Stimulated activated effector memory CD8-positive, alpha-beta T cell treated with anti-CD3 and anti-CD28 coated beads, Interleukin-12 subunit alpha, Interleukin-12 subunit beta, amount 100 ng/mL, for 72 hours (primary cell): ENCODE results near the gene VGF.
"Not testable (repeated sequence)": the region's sequence is repeated elsewhere in the genome, so short reads cannot be mapped to it uniquely, and the experiment has no call there.

ENCODE experiments used
- ATAC-seq: fragments of 150-1000 bp; cut with Tn5 transposase; 2 replicates; pipeline ENCODE4 v1.10.0; 2021
- DNase-seq, 2 donors: peaks; one replicate each; pipeline ENCODE4 v3.0.0; 2021 to 2022; ENCODE audit warnings: low spot score in 2 of 2
- H3K27ac Mint-ChIP-seq: one replicate; pipeline ENCODE4 v1.8.0; 2022; ENCODE audit warnings: mild to moderate bottlenecking, mixed read lengths
- H3K36me3 Mint-ChIP-seq: one replicate; pipeline ENCODE4 v1.8.0; 2022; ENCODE audit warnings: mild to moderate bottlenecking, mixed read lengths
- H3K4me1 Mint-ChIP-seq: one replicate; pipeline ENCODE4 v1.8.0; 2022; ENCODE audit warnings: mixed read lengths
- H3K4me3 Mint-ChIP-seq: one replicate; pipeline ENCODE4 v1.8.0; 2022; ENCODE audit warnings: mild to moderate bottlenecking, mixed read lengths
- H3K9me3 Mint-ChIP-seq: one replicate; pipeline ENCODE4 v1.8.0; 2022; ENCODE audit warnings: mixed read lengths

The VGF gene

DNA sequence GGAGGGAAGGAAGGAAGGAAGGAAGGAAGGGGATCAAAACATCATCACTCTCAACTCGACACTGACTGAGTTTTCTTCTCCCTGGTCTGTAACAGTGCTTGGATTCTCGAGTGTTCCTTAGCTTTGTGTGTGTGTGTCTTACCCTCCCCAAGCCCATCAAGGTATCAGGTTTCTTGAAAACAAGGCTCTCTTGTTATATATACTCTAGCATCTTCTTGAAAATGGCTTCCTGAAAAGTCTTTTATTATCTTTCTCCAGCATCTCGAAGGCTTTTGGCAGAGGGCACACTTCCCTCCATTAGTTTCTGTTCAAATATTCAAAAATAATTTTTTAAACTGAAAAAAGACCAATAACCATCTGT, 25.1 kb downstream of the VGF start:
- Mint-ChIP-seq H3K36me3 (no peaks in the 10 kb centered on the region), H3K9me3 (no peaks in the 10 kb centered on the region), H3K27ac (no peak overlapping the region), H3K4me3 (no peak overlapping the region), H3K4me1 (peaks cover 44% of the 10 kb centered on the region)
- ATAC-seq: no peak
- no peak for DNase-seq

DNA sequence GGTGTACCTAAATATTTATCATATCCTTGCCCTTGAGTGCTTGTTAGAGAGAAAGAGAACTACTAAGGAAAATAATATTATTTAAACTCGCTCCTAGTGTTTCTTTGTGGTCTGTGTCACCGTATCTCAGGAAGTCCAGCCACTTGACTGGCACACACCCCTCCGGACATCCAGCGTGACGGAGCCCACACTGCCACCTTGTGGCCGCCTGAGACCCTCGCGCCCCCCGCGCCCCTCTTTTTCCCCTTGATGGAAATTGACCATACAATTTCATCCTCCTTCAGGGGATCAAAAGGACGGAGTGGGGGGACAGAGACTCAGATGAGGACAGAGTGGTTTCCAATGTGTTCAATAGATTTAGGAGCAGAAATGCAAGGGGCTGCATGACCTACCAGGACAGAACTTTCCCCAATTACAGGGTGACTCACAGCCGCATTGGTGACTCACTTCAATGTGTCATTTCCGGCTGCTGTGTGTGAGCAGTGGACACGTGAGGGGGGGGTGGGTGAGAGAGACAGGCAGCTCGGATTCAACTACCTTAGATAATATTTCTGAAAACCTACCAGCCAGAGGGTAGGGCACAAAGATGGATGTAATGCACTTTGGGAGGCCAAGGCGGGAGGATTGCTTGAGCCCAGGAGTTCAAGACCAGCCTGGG, 27.0 kb downstream of the VGF start:
- H3K36me3 Mint-ChIP-seq: no peaks in the 10 kb centered on the region
- peak overlapping the region; percentile 76 for H3K27ac Mint-ChIP-seq
- H3K4me1 Mint-ChIP-seq: peaks cover 46% of the 10 kb centered on the region
- H3K4me3 Mint-ChIP-seq: peak overlapping the region; percentile 40
- ATAC-seq (peak; percentile 93), DNase-seq (peak; percentile 34 to 82)
- H3K9me3 Mint-ChIP-seq: no peaks in the 10 kb centered on the region

DNA sequence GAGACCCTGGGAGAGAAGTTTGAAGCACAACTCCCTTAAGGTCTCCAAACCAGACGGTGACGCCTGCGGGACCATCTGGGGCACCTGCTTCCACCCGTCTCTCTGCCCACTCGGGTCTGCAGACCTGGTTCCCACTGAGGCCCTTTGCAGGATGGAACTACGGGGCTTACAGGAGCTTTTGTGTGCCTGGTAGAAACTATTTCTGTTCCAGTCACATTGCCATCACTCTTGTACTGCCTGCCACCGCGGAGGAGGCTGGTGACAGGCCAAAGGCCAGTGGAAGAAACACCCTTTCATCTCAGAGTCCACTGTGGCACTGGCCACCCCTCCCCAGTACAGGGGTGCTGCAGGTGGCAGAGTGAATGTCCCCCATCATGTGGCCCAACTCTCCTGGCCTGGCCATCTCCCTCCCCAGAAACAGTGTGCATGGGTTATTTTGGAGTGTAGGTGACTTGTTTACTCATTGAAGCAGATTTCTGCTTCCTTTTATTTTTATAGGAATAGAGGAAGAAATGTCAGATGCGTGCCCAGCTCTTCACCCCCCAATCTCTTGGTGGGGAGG, 27.6 kb downstream of the VGF start:
- Mint-ChIP-seq H3K27ac (peak overlapping the region; percentile 76), H3K36me3 (no peaks in the 10 kb centered on the region), H3K4me3 (peak overlapping the region; percentile 40), H3K9me3 (no peaks in the 10 kb centered on the region), H3K4me1 (peaks cover 44% of the 10 kb centered on the region)
- ATAC-seq: no peak
- DNase-seq: peak in 1 of 2 donors; percentile 51

DNA sequence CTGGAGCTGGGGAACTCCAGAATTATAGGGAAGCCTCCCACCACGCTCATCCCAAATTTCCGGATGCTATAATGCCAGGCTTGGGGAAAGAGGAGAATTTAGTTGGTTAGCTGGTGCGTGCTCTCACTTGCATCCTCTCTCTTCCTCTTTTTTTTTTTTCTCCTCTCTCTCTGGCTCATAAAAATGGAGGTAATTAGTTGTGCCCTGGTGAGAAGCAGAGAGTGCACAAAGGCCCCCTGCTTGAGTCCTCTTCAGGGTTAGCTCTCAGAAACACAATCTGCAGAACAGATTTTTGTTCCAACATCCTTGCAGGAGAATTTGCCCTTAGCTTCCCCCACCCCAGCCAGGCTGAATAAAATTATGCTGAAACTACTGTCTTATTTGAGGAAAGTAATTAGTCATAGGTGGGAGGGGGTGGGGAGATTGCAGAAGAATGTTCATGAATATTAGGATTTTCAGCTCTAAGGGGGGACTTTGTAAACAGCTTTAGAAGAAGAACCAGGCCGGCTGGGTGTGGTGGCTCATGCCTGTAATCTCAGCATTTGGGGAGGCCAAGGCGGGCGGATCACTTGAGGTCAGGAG, 30.9 kb downstream of the VGF start:
- no peak for DNase-seq

DNA sequence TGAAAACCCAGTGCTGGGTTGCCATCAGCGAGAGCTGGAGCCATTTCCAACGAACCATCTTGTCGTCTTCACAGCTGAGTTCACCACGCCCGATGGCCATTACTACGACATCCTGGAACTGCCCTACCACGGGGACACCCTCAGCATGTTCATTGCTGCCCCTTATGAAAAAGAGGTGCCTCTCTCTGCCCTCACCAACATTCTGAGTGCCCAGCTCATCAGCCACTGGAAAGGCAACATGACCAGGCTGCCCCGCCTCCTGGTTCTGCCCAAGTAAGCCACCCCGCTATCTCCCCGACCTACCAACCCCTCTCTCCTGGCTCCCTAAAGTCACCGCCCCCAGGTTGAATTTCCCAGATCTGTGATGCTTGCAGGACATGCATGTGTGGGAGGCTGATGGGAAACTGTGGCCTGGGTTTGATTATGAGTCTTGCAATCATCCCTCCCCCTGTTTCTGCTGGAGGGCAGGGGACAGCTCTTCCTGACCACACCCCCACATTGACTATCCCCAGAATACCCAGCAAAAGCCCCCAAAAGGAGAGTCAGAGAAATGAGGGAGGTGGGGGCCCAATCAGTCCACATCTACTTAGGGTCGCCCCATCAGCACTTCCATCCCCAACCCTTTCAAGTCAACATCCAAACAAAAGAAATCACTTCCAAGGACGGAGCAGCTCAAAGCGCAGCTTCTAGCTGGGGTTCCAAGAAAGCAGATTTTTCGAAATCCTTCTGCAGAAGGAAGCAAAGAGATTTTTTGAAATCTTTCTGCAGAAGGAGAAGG, 31.6 kb downstream of the VGF start:
- Mint-ChIP-seq H3K27ac (no peak overlapping the region), H3K9me3 (no peaks in the 10 kb centered on the region), H3K4me1 (peaks cover 37% of the 10 kb centered on the region), H3K4me3 (no peak overlapping the region), H3K36me3 (peaks cover 4% of the 10 kb centered on the region)
- DNase-seq (no peak), ATAC-seq (no peak)

More for the DNA sequence above, 30.9 kb downstream of the VGF start:
- no peak for ATAC-seq
- no peak overlapping the region for H3K27ac Mint-ChIP-seq
- no peak overlapping the region for H3K4me3 Mint-ChIP-seq
- no peaks in the 10 kb centered on the region for H3K9me3 Mint-ChIP-seq
- peaks cover 37% of the 10 kb centered on the region for H3K4me1 Mint-ChIP-seq
- H3K36me3 Mint-ChIP-seq: peaks cover 4% of the 10 kb centered on the region

DNA sequence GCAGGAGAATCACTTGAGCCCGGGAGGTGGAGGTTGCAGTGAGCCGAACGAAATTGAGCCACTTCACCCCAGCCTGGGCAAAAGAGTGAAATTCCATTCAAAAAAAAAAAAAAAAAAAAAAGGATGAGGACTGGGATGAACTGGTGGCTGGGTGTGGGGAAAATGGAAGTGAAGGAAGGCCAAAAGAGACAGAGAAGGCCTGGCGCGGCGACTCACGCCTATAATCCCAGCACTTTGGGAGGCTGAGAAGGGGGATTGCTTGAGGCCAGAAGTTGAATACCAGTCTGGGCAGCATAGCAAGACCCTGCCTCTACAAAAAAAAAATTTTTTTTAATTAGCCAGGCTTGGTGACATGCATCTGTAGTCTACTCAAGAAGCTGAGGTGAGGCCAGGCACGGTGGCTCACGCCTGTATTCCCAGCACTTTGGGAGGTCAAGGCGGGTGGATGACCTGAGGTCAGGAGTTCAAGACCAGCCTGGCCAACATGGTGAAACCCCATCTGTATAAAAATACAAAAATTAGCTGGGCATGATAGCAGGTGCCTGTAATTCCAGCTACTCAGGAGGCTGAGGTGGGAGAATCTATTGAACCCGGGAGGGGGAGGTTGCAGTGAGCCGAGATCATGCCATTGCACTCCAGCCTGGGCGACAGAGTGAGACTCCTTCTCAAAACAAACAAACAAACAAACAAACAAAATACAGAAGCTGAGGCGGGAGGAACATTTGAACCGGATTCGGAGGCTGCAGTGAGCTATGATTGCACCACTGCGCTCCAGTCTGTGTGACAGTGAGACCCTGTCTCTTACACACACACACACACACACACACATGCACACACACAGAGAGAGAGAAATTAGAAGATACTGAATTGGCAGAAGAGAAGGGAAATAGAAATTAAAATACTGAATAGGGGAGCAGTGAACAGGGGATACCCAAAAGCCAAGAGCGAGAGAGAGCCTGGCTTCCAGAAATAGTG, 32.5 kb downstream of the VGF start:
- peaks cover 34% of the 10 kb centered on the region for H3K4me1 Mint-ChIP-seq
- H3K4me3 Mint-ChIP-seq, H3K36me3 Mint-ChIP-seq, H3K27ac Mint-ChIP-seq, H3K9me3 Mint-ChIP-seq, ATAC-seq, DNase-seq: not testable (repeated sequence)

DNA sequence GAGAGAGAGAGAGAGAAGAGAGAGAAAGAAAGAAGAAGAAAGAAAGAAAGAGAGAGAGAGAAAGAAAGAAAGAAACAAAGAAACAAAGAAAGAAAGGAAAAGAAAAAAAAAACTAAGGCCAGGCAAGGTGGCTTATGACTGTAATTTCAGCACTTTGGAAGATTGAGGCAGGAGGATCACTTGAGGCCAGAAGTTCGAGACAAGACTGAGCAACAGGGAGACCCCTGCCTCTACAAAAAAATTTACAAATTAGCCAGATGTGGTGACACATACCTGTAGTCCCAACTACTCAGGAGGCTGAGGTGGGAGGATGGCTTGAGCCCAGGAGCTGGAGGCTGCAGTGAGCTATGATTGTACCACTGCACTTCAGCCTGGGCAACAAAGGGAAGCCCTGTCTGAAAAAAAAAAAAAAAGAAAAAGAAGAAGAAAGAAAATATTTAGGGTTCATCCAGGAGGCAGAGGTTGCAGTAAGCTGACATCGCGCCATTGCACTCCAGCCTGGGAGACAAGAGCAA, 35.7 kb downstream of the VGF start:
- ATAC-seq: no peak
- H3K36me3 Mint-ChIP-seq: peaks cover 4% of the 10 kb centered on the region
- H3K27ac Mint-ChIP-seq: no peak overlapping the region
- no peak overlapping the region for H3K4me3 Mint-ChIP-seq
- H3K9me3 Mint-ChIP-seq: no peaks in the 10 kb centered on the region
- no peak for DNase-seq
- H3K4me1 Mint-ChIP-seq: peaks cover 52% of the 10 kb centered on the region

DNA sequence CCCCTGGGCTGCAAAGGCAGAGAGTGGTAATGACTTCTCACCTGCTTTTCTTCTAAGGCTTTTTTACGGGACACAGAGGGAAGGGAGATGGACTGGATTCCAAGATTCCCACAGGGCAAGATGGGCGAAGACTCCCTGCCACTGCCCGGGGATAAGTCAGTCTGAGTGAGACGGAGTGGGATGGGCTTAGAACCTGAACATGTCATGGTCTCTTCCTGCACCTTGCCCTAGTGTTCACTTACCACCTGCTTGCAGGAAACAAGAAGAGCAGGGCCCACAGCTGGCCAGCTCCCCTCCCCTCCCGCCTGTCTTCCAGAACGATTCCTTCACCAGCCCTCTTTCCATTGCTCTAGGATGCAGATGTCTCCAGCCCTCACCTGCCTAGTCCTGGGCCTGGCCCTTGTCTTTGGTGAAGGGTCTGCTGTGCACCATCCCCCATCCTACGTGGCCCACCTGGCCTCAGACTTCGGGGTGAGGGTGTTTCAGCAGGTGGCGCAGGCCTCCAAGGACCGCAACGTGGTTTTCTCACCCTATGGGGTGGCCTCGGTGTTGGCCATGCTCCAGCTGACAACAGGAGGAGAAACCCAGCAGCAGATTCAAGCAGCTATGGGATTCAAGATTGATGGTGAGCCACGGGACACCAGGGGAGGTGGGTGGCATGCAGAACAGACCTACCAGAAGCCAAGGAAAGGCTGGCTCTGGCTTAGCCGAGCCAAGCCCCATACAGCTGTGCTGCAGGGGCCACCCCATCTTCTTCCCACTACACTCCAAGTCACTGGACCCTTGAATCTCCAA, 37.1 kb downstream of the VGF start:
- no peak for ATAC-seq
- no peak for DNase-seq
- Mint-ChIP-seq H3K27ac (no peak overlapping the region), H3K4me1 (peaks cover 43% of the 10 kb centered on the region), H3K36me3 (peaks cover 4% of the 10 kb centered on the region), H3K9me3 (no peaks in the 10 kb centered on the region), H3K4me3 (no peak overlapping the region)

DNA sequence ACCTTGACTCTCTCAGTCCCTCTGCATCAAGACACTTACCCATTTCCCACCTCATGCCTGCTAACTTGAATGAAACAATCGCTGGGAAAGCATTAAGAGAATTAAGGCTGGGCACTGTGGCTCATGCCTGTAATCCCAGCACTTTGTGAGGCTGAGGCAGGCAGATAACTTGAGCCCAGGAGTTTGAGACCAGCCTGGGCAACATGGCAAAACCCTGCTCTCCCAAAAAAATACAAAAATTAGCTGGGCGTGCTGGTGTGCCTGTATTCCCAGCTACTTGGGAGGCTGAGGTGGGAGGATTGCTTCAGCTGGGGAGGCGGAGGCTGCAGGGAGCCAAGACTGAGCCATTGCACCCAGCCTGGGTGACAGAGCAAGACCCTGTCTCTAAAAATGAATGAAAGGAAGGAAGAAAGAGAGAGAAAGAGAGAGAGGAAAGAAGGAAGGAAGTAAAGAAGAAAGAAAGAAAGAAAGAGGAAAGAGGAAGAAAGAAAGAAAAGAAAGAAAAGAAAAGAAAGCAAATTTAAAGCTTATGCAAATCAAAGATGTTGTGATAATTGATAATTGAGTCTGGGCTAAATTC, 37.8 kb downstream of the VGF start:
- no peak for ATAC-seq
- Mint-ChIP-seq H3K36me3 (peaks cover 4% of the 10 kb centered on the region), H3K9me3 (no peaks in the 10 kb centered on the region), H3K4me1 (peaks cover 42% of the 10 kb centered on the region), H3K4me3 (peak overlapping the region; percentile 49), H3K27ac (no peak overlapping the region)
- DNase-seq: no peak

DNA sequence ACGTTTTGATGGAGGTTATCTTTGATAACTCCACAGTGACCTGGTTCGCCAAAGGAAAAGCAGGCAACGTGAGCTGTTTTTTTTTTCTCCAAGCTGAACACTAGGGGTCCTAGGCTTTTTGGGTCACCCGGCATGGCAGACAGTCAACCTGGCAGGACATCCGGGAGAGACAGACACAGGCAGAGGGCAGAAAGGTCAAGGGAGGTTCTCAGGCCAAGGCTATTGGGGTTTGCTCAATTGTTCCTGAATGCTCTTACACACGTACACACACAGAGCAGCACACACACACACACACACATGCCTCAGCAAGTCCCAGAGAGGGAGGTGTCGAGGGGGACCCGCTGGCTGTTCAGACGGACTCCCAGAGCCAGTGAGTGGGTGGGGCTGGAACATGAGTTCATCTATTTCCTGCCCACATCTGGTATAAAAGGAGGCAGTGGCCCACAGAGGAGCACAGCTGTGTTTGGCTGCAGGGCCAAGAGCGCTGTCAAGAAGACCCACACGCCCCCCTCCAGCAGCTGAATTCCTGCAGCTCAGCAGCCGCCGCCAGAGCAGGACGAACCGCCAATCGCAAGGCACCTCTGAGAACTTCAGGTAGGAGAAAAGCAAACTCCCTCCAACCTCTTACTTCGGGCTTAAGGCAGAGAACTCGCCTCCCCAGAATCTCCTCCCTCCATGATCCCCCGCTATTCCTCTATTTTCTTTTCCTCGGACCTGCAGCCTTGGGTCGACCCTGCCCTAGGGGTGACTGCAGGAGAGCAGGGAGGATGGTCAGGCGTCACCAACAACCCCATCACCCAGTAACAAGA, 38.5 kb downstream of the VGF start, which contains the start of gene SERPINE1:
TSS of gene SERPINE1 (plus strand) at position 454 of the 809 bp plus-strand sequence. CDS start 1,290 bp downstream, outside the sequence.
- no peaks in the 10 kb centered on the region for H3K9me3 Mint-ChIP-seq
- peak; percentile 87 for ATAC-seq
- peak within 1 kb of the TSS; percentile 46 for H3K27ac Mint-ChIP-seq
- DNase-seq: peak; percentile 18 to 65
- H3K4me3 Mint-ChIP-seq: peak within 1 kb of the TSS; percentile 49
- peaks cover 48% of the 10 kb centered on the region for H3K4me1 Mint-ChIP-seq
- peaks cover 4% of the 10 kb centered on the region for H3K36me3 Mint-ChIP-seq

DNA sequence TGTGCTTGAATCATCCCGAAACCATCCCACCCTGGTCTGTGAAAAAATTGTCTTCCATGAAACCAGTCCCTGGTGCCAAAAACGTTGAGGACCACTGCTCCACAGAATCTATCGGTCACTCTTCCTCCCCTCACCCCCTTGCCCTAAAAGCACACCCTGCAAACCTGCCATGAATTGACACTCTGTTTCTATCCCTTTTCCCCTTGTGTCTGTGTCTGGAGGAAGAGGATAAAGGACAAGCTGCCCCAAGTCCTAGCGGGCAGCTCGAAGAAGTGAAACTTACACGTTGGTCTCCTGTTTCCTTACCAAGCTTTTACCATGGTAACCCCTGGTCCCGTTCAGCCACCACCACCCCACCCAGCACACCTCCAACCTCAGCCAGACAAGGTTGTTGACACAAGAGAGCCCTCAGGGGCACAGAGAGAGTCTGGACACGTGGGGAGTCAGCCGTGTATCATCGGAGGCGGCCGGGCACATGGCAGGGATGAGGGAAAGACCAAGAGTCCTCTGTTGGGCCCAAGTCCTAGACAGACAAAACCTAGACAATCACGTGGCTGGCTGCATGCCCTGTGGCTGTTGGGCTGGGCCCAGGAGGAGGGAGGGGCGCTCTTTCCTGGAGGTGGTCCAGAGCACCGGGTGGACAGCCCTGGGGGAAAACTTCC, 39.2 kb downstream of the VGF start:
- ATAC-seq: peak; percentile 51
- H3K9me3 Mint-ChIP-seq: no peaks in the 10 kb centered on the region
- peaks cover 4% of the 10 kb centered on the region for H3K36me3 Mint-ChIP-seq
- peak overlapping the region; percentile 46 for H3K27ac Mint-ChIP-seq
- peak overlapping the region; percentile 49 for H3K4me3 Mint-ChIP-seq
- DNase-seq: no peak
- H3K4me1 Mint-ChIP-seq: peaks cover 49% of the 10 kb centered on the region

DNA sequence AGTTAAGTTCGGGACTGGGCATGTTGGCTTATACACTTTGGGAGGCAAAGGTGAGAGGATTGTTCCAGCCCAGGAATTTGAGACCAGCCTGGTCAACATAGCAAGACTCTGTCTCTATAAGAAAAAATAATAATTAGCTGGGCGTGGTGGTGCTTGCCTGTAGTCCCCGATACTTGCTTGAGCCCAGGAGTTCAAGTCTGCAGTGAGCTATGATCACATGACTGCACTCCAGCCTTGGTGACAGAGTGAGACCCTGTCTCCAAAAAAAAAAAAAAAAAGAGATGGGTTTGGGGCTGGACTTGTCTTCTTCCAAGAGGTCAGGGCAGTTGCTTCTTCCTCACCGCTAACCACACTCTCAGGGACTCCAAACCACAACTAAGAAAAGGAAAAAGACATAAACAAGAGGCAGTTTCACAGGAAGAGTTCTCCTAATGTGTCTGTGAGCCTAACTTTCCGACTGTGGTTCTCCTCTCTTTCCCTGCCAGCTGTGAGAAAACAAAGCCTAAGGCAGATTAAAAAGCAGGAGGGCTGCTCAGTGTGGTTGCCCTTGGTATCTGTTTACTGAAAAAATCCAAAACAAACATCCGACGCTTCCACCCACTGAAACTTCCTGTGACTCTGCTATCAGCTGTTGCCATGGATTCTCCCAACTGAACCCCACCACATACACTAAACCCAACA, 40.9 kb downstream of the VGF start:
- Mint-ChIP-seq H3K4me1 (peaks cover 49% of the 10 kb centered on the region), H3K36me3 (peaks cover under 1% of the 10 kb centered on the region), H3K4me3 (no peak overlapping the region), H3K9me3 (no peaks in the 10 kb centered on the region), H3K27ac (no peak overlapping the region)
- ATAC-seq (no peak), DNase-seq (no peak)
